GM12878 (cell line): ENCODE data around the gene HMGXB3. TPM values are rescaled to one million over a fixed set of nuclear protein-coding genes. Genes with fewer than 3 reads are reported as not detected.

Experiments used
- ATAC-seq: fragments of 200-7000 bp; cut with Tn5 transposase; 3 replicates; pipeline ENCODE4 v1.9.1; 2020; ENCODE audit warnings: mild to moderate bottlenecking, moderate library complexity
- BruUV-seq: library from RNA; stranded (reverse); fragments of 400-500 nt; replicated peaks from 2 replicates; lab custom pipeline; 2021; lab: Mats Ljungman, UMichigan
- CTCF ChIA-PET: fragments of 300-600 bp; sonication (Branson Sonifier 250); formaldehyde crosslinking; extraction: SDS; loops from one replicate; lab custom pipeline; 2021; ENCODE audit warnings: inconsistent platforms; lab: Yijun Ruan, JAX
- POLR2A ChIA-PET: fragments of 350-600 bp; formaldehyde crosslinking; extraction: SDS; loops from one replicate; lab custom pipeline; 2021; ENCODE audit warnings: inconsistent platforms; lab: Charles Lee
- RAD21 ChIA-PET: fragments of 300-600 bp; sonication (Branson Sonifier 250); formaldehyde crosslinking; loops from one replicate; lab custom pipeline; 2023; ENCODE audit warnings: antibody characterized with exemption; ENCODE audit not compliant: unreplicated experiment; lab: Charles Lee
- SMC1A ChIA-PET: fragments of 300-600 bp; sonication (Branson Sonifier 250); formaldehyde crosslinking; loops from one replicate; lab custom pipeline; 2023; ENCODE audit not compliant: unreplicated experiment, uncharacterized antibody; lab: Charles Lee
- DNase-seq: peaks from one replicate; pipeline ENCODE4 v3.0.0-alpha.2; 2011; ENCODE audit warnings: low read depth, low spot score
- FAIRE-seq: peaks from 3 replicates; lab custom pipeline; 2011; peaks lifted over from hg19 to GRCh38; lab: Jason Lieb, UNC
- H2AFZ ChIP-seq: 2 replicates; pipeline ENCODE4 v1.6.0; 2011; ENCODE audit warnings: low read depth, low read length, control low read depth; ENCODE audit not compliant: control insufficient read depth
- H3K27ac ChIP-seq: 2 replicates; pipeline ENCODE4 v1.5.1; 2011; ENCODE audit warnings: control low read depth; ENCODE audit not compliant: control insufficient read depth, insufficient read depth
- H3K27me3 ChIP-seq, 2 experiments: replicated peaks in 1 of 2; 2 replicates each; pipeline versions ENCODE4 v1.6.0 to v1.6.1; 2011; ENCODE audit warnings: low read length in 1 of 2; ENCODE audit not compliant: control insufficient read depth in 2 of 2, insufficient read depth in 2 of 2
- H3K36me3 ChIP-seq, 2 experiments: 2 replicates each; pipeline ENCODE4 v1.5.1; 2011; ENCODE audit warnings: low read length in 1 of 2; ENCODE audit not compliant: control insufficient read depth in 2 of 2, insufficient read depth in 2 of 2
- H3K4me1 ChIP-seq: 2 replicates; pipeline ENCODE4 v1.6.1; 2011; ENCODE audit warnings: mild to moderate bottlenecking, low read length, moderate library complexity, mixed read lengths; ENCODE audit not compliant: control insufficient read depth, insufficient read depth
- H3K4me2 ChIP-seq: 2 replicates; pipeline ENCODE4 v1.6.0; 2011; ENCODE audit warnings: control low read depth; ENCODE audit not compliant: control insufficient read depth, insufficient read depth
- H3K4me3 ChIP-seq: fragments of 200-600 bp; sonication (generic); 2 replicates; pipeline ENCODE4 v1.5.1; 2016
- H3K79me2 ChIP-seq: 2 replicates; pipeline ENCODE4 v1.6.0; 2011; ENCODE audit warnings: low read length; ENCODE audit not compliant: control insufficient read depth, insufficient read depth
- H3K9ac ChIP-seq: 2 replicates; pipeline ENCODE4 v1.8.0; 2011; ENCODE audit warnings: low read length, control low read depth, mixed read lengths; ENCODE audit not compliant: control insufficient read depth, insufficient read depth
- H3K9me3 ChIP-seq: replicated peaks from 3 replicates; pipeline ENCODE4 v1.5.1; 2011; ENCODE audit warnings: mild to moderate bottlenecking, low read length; ENCODE audit not compliant: control insufficient read depth, insufficient read depth
- H4K20me1 ChIP-seq: 2 replicates; pipeline ENCODE4 v1.6.0; 2011; ENCODE audit not compliant: control insufficient read depth, insufficient read depth
- BCL11A ChIP-seq: IDR thresholded peaks from 2 replicates; pipeline ENCODE4 v1.6.1; 2011; ENCODE audit warnings: low read depth, low read length
- CEBPB ChIP-seq, 2 experiments: fragments of 150-350 bp in 1 of 2; IDR thresholded peaks; 2 replicates each; pipeline ENCODE4 v1.6.1; 2012 to 2014; ENCODE audit warnings: low read depth in 2 of 2, low read length in 2 of 2, borderline replicate concordance in 1 of 2, inconsistent platforms in 1 of 2
- HDGF ChIP-seq: fragments of 450-650 bp; IDR thresholded peaks from 2 replicates; pipeline ENCODE4 v1.6.1; 2016; ENCODE audit warnings: antibody characterized with exemption
- KAT2A ChIP-seq: conservative IDR thresholded peaks from 2 replicates; pipeline ENCODE4 v1.6.1; 2011; ENCODE audit warnings: low read depth, low read length; ENCODE audit not compliant: control insufficient read depth
- NFXL1 ChIP-seq: fragments of 450-650 bp; IDR thresholded peaks from 2 replicates; pipeline ENCODE4 v1.6.1; 2017; ENCODE audit warnings: antibody characterized with exemption, mild to moderate bottlenecking, borderline replicate concordance
- PKNOX1 ChIP-seq: fragments of 450-650 bp; IDR thresholded peaks from 2 replicates; pipeline ENCODE4 v1.6.1; 2016; ENCODE audit warnings: mild to moderate bottlenecking
- SMC3 ChIP-seq: IDR thresholded peaks from 2 replicates; pipeline ENCODE4 v1.6.1; 2011; ENCODE audit warnings: low read length, improper control_type of control experiment, borderline replicate concordance
- WGBS: methylation state at CpG from one replicate; pipeline ENCODE4 v1.1.6; 2016; ENCODE audit warnings: low lambda C conversion rate; ENCODE audit not compliant: insufficient replicate concordance, insufficient coverage; ENCODE audit errors: missing lambda C conversion rate; 5-methylcytosine and 5-hydroxymethylcytosine counted together
- in situ Hi-C: fragments of 300-500 bp; cut with MboI; formaldehyde crosslinking; loops from 9 replicates; pipeline ENCODE4 v1.14.3; 2018; ENCODE audit warnings: mixed read lengths
- intact Hi-C: fragments of 100-400 bp; cut with micrococcal nuclease; formaldehyde crosslinking; loops from one replicate; pipeline ENCODE4 v1.14.2; 2022; ENCODE audit not compliant: unreplicated experiment
- polyA plus RNA-seq, 11 experiments: library from polyadenylated mRNA; depleted of rRNA in 4 of 11; unstranded in 6 of 11; stranded (reverse) in 5 of 11; fragments of >200 nt; fragmentation: Nextera tagmentation in 4 of 11; fragmentation: Illumina TruSeq in 1 of 11; extraction: Ambion mirVana in 4 of 11; extraction: Trizol in 1 of 11; gene quantifications; 1 replicate in 1 of 11; 2 replicates in 10 of 11; pipeline versions ENCODE4 v1.2.1 to v1.2.3, GENCODE V29; 2011 to 2016; ENCODE audit warnings: inconsistent platforms in 2 of 11, missing spikeins in 2 of 11, low read depth in 1 of 11
- total RNA-seq, 4 experiments: library from RNA; depleted of rRNA in 3 of 4; stranded (reverse); fragments of >200 nt in 3 of 4; fragmentation: Illumina TruSeq in 1 of 4; extraction: Trizol in 1 of 4; gene quantifications; 2 replicates each; pipeline versions ENCODE4 v1.2.1 to v1.2.3, GENCODE V29; 2013 to 2021
- TF ChIP-seq, protein P1 (sequence below): fragments of 450-650 bp; IDR thresholded peaks from 2 replicates; pipeline ENCODE4 v1.6.1; 2017; ENCODE audit warnings: mild to moderate bottlenecking, moderate library complexity
- TF ChIP-seq, protein P2 (sequence below): IDR thresholded peaks from 2 replicates; pipeline ENCODE4 v1.6.1; 2011; ENCODE audit warnings: borderline replicate concordance, low read depth, mild to moderate bottlenecking, moderate library complexity, low read length; ENCODE audit not compliant: insufficient read depth, poor library complexity, severe bottlenecking

Gene HMGXB3
- total and polyA plus RNA-seq, 10 of the 15 experiments (the other 5 are each of a cell fraction or from before 2014, with no cell fraction given): 1.00 to 42.2 (median 28.1) TPM

- ChIA-PET SMC1A (no interaction called here), POLR2A (no interaction called here), RAD21 (interaction anchor here (0.8 kb wide), 1 partner anchor 70 kb away, joined by 3 read pairs; no protein-coding TSS in a partner anchor), CTCF (no interaction called here)
- FAIRE-seq: no peak
- no peak overlapping the region for H3K4me3 ChIP-seq
- DNase-seq: no peak
- H2AFZ ChIP-seq: no peak overlapping the region
- no peaks in the 10 kb centered on the region for H3K27me3 ChIP-seq
- TF ChIP-seq NFXL1: no peak
- H3K4me1 ChIP-seq: peaks cover 5% of the 10 kb centered on the region; the same call in 1 of the 2 replicates
- WGBS: 98% methylated on average over 14 of the region's 14 CpGs
- no TSS peak for BruUV-seq
- H3K9ac ChIP-seq: no peak overlapping the region
- no peak overlapping the region for H3K4me2 ChIP-seq
- H3K79me2 ChIP-seq: no peaks in the 10 kb centered on the region
- in situ Hi-C loops (no loop called here), intact Hi-C loops (no loop called here)
- no peaks in the 10 kb centered on the region for H3K9me3 ChIP-seq
- H3K36me3 ChIP-seq: peaks cover 12 to 43% of the 10 kb centered on the region in 2 experiments
- no peaks in the 10 kb centered on the region for H4K20me1 ChIP-seq
- ATAC-seq: no peak
- no peak overlapping the region for H3K27ac ChIP-seq
Observed at GRCh38 chr5:150053713-150054392, 53.3 kb downstream of the HMGXB3 start.

GRCh38 chr5:150054569-150054968 is 54.0 kb downstream of the HMGXB3 start:
- ChIA-PET POLR2A (no interaction called here), RAD21 (no interaction called here), SMC1A (no interaction called here), CTCF (interaction anchor here (0.6 kb wide), 1 partner anchor 62 kb away, joined by 3 read pairs; no protein-coding TSS in a partner anchor)
- H3K36me3 ChIP-seq: peaks cover 9 to 37% of the 10 kb centered on the region in 2 experiments; a peak in 3 of 4 replicates
- peaks cover 5% of the 10 kb centered on the region; the same call in 1 of the 2 replicates for H3K4me1 ChIP-seq
- ATAC-seq (no peak), FAIRE-seq (no peak), DNase-seq (no peak)
- H3K4me3 ChIP-seq: no peak overlapping the region
- H4K20me1 ChIP-seq: no peaks in the 10 kb centered on the region
- H3K27ac ChIP-seq: no peak overlapping the region
- no peaks in the 10 kb centered on the region for H3K79me2 ChIP-seq
- H3K4me2 ChIP-seq: no peak overlapping the region
- no peak overlapping the region for H2AFZ ChIP-seq
- no peaks in the 10 kb centered on the region for H3K27me3 ChIP-seq
- H3K9ac ChIP-seq: no peak overlapping the region
- no TSS peak for BruUV-seq
- intact Hi-C loops: no loop called here
- in situ Hi-C loops: no loop called here
- no peaks in the 10 kb centered on the region for H3K9me3 ChIP-seq
- WGBS: 100% methylated on average over 2 of the region's 2 CpGs
- no peak for TF ChIP-seq BCL11A
- no peak for TF ChIP-seq HDGF
- no peak for TF ChIP-seq KAT2A
- TF ChIP-seq CEBPB (IDR thresholded peaks at IDR 0.05; ENCODE audit: borderline replicate concordance in 1 of 2, low read depth in 2 of 2, low read length in 2 of 2): no peak
- no peak for TF ChIP-seq SMC3
- TF ChIP-seq, protein P1, sequence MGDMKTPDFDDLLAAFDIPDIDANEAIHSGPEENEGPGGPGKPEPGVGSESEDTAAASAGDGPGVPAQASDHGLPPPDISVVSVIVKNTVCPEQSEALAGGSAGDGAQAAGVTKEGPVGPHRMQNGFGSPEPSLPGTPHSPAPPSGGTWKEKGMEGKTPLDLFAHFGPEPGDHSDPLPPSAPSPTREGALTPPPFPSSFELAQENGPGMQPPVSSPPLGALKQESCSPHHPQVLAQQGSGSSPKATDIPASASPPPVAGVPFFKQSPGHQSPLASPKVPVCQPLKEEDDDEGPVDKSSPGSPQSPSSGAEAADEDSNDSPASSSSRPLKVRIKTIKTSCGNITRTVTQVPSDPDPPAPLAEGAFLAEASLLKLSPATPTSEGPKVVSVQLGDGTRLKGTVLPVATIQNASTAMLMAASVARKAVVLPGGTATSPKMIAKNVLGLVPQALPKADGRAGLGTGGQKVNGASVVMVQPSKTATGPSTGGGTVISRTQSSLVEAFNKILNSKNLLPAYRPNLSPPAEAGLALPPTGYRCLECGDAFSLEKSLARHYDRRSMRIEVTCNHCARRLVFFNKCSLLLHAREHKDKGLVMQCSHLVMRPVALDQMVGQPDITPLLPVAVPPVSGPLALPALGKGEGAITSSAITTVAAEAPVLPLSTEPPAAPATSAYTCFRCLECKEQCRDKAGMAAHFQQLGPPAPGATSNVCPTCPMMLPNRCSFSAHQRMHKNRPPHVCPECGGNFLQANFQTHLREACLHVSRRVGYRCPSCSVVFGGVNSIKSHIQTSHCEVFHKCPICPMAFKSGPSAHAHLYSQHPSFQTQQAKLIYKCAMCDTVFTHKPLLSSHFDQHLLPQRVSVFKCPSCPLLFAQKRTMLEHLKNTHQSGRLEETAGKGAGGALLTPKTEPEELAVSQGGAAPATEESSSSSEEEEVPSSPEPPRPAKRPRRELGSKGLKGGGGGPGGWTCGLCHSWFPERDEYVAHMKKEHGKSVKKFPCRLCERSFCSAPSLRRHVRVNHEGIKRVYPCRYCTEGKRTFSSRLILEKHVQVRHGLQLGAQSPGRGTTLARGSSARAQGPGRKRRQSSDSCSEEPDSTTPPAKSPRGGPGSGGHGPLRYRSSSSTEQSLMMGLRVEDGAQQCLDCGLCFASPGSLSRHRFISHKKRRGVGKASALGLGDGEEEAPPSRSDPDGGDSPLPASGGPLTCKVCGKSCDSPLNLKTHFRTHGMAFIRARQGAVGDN: no peak
- TF ChIP-seq, protein P2, sequence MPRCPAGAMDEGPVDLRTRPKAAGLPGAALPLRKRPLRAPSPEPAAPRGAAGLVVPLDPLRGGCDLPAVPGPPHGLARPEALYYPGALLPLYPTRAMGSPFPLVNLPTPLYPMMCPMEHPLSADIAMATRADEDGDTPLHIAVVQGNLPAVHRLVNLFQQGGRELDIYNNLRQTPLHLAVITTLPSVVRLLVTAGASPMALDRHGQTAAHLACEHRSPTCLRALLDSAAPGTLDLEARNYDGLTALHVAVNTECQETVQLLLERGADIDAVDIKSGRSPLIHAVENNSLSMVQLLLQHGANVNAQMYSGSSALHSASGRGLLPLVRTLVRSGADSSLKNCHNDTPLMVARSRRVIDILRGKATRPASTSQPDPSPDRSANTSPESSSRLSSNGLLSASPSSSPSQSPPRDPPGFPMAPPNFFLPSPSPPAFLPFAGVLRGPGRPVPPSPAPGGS: no peak
- no peak for TF ChIP-seq PKNOX1
